HG02981 (cell line): ENCODE results near the gene FITM1.

Experiments
- ATAC-seq: cut with Tn5 transposase; IDR thresholded peaks from one replicate; pipeline ENCODE4 v1.9.1; 2021; ENCODE audit warnings: mild to moderate bottlenecking, moderate library complexity; ENCODE audit not compliant: unreplicated experiment

Gene FITM1

GRCh38 chr14:24130380-24130716 lies at the start of gene FITM1:
FITM1 (plus strand) TSS chr14:24130659; CDS start chr14:24131564, 905 bp downstream.
- no peak for ATAC-seq

- ATAC-seq = peak; percentile 86
Observed at GRCh38 chr14:24080888-24081738, 49.3 kb upstream of the FITM1 start.

- ATAC-seq = no peak
Observed at GRCh38 chr14:24081739-24082211, 48.7 kb upstream of the FITM1 start.

- no peak for ATAC-seq
Observed at GRCh38 chr14:24082411-24083080, 47.9 kb upstream of the FITM1 start.

- no peak for ATAC-seq
Observed at GRCh38 chr14:24083462-24083861, 47.0 kb upstream of the FITM1 start.

GRCh38 chr14:24084440-24084839 lies 46.0 kb upstream of the FITM1 start:
- no peak for ATAC-seq

- no peak for ATAC-seq
Observed at GRCh38 chr14:24085215-24085614, 45.2 kb upstream of the FITM1 start.

GRCh38 chr14:24086193-24086955 lies 44.1 kb upstream of the FITM1 start:
- no peak for ATAC-seq

- ATAC-seq = no peak
Observed at GRCh38 chr14:24087004-24087403, 43.5 kb upstream of the FITM1 start.

- ATAC-seq = no peak
Observed at GRCh38 chr14:24088095-24088494, 42.4 kb upstream of the FITM1 start.

GRCh38 chr14:24089890-24090289 lies 40.6 kb upstream of the FITM1 start:
- no peak for ATAC-seq

- no peak for ATAC-seq
Observed at GRCh38 chr14:24092110-24092504, 38.4 kb upstream of the FITM1 start.

GRCh38 chr14:24092505-24093206 lies 37.8 kb upstream of the FITM1 start:
- ATAC-seq = no peak

- no peak for ATAC-seq
Observed at GRCh38 chr14:24093207-24093900, 37.1 kb upstream of the FITM1 start.

GRCh38 chr14:24093901-24094840 lies 36.3 kb upstream of the FITM1 start, which contains the start of gene PCK2:
PCK2 (plus strand) TSS chr14:24094311; CDS start chr14:24094406, 95 bp downstream.
- peak; percentile 52 for ATAC-seq

GRCh38 chr14:24094841-24095270 lies 35.6 kb upstream of the FITM1 start:
- ATAC-seq = no peak

- peak; percentile 63 for ATAC-seq
Observed at GRCh38 chr14:24095271-24096068, 35.0 kb upstream of the FITM1 start.

- ATAC-seq = no peak
Observed at GRCh38 chr14:24096545-24097181, 33.8 kb upstream of the FITM1 start.
